Epithelial cell of esophagus (primary cell): ENCODE data around the gene AMFR.

Source experiments
- DNase-seq: peaks from one replicate; pipeline ENCODE4 v3.0.0; 2010; ENCODE audit warnings: low read depth
- H3K4me3 ChIP-seq: 2 replicates; pipeline ENCODE4 v1.5.1; 2011; ENCODE audit warnings: mild to moderate bottlenecking, low read length, control low read depth
- TF ChIP-seq, protein P1 (sequence below): IDR thresholded peaks from 2 replicates; pipeline ENCODE4 v1.5.1; 2011; ENCODE audit warnings: low read depth, mild to moderate bottlenecking, low read length, control low read depth, inconsistent platforms; ENCODE audit not compliant: insufficient read depth; ENCODE audit errors: missing control alignments

The AMFR gene

GRCh38 chr16:56462064-56462796, 36.9 kb upstream of the AMFR start:
- no peak overlapping the region for H3K4me3 ChIP-seq
- DNase-seq = no peak
- TF ChIP-seq, protein P1, sequence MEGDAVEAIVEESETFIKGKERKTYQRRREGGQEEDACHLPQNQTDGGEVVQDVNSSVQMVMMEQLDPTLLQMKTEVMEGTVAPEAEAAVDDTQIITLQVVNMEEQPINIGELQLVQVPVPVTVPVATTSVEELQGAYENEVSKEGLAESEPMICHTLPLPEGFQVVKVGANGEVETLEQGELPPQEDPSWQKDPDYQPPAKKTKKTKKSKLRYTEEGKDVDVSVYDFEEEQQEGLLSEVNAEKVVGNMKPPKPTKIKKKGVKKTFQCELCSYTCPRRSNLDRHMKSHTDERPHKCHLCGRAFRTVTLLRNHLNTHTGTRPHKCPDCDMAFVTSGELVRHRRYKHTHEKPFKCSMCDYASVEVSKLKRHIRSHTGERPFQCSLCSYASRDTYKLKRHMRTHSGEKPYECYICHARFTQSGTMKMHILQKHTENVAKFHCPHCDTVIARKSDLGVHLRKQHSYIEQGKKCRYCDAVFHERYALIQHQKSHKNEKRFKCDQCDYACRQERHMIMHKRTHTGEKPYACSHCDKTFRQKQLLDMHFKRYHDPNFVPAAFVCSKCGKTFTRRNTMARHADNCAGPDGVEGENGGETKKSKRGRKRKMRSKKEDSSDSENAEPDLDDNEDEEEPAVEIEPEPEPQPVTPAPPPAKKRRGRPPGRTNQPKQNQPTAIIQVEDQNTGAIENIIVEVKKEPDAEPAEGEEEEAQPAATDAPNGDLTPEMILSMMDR = no peak

- TF ChIP-seq, protein P1 = no peak
- no peak overlapping the region for H3K4me3 ChIP-seq
- no peak for DNase-seq
Observed at GRCh38 chr16:56460101-56460500, 34.8 kb upstream of the AMFR start.

- peak; percentile 24 for DNase-seq
- TF ChIP-seq, protein P1 = no peak
Observed at GRCh38 chr16:56457927-56458470, 32.7 kb upstream of the AMFR start.

DNA sequence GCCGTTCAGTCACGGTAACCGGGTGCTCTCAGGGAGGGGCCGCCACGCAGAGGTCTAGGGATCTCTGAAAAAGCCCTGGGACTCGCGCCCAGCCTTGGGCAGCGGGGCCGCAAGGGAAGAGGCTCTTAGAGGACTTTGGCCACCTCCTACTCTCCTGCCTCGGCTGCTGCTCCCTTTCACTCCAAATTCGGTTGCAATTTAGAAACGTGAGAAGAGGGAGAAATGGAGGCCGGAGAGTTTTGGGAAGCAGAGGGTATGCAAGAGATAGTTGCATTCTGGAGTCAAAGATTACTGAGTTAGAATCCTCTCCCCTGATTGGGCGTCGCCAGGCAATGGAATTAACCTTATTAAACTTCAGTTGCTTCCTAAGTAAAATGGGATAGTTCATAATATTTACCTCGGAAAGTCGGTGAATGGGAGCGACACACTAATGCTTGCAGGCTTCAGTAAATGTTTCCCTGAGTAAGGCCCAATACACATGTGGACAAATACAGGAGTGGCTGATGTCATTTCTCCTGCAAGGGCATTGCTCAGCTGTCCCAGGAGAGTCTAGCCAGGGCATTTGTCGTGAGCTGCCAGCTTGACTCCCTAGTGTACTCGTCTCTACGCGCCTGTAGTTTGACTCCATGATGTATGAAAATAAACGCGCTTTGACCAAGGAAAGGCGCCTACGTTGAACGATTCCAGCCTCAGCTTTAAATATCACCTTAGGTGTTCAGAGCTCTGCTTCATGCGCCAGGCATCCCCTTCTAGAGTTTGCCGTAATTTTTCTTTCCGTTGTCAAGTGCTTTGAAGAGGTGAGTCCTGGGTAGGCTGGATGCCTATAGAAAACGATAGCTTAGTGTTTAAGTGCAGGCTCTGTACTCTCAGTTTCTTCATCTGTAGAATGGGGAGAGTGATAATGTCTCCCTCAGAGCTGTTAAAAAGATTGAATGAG, 26.7 kb upstream of the AMFR start:
- TF ChIP-seq, protein P1 = no peak
- DNase-seq = peak; percentile 60
- H3K4me3 ChIP-seq = peak overlapping the region; percentile 88

More at GRCh38 chr16:56457927-56458470, 32.7 kb upstream of the AMFR start:
- no peak overlapping the region for H3K4me3 ChIP-seq

DNA sequence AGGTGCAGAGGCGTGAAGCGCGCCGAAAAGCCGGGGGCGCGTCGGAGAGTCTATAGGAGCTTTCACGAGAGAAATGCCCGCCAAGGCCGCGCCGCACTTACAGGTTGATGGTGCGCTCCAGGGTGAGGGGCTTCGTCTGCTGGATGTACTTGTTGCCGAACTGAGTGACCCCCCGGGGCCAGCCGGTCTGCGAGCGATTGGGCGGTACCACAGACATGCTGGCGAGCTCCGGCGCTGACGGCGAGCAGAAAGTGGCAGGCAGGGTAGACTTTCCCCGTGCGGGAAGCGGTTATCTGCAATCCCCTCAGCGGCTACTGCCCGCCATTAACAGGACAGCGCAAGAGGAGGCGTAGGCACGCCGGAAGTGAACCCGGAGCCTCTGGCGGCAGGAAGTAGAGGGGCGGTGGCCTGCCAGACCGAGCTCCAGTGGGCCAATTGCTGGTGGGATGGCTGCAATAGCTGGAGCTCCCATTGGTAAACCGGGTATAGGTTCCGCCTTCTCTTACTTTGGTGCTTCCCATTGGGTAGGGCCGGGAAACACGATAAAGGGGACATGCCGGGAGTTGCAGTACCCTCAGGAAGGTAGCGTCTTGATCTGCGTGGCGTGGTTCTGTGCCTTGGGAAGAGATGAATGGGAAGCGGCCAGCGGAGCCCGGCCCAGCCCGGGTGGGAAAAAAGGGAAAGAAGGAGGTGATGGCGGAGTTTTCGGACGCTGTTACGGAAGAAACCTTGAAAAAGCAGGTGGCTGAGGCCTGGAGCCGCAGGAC, 25.8 kb upstream of the AMFR start, which contains the start of the genes NUDT21 and OGFOD1:
NUDT21 (minus strand) TSS at position 347 of the 767 bp plus-strand sequence; CDS start at position 217, 130 bp downstream.
OGFOD1 (plus strand) TSS at position 569 of the 767 bp plus-strand sequence; CDS start at position 628, 59 bp downstream.
- peak within 1 kb of the TSS; percentile 88 for H3K4me3 ChIP-seq
- peak; percentile 99 for DNase-seq
- TF ChIP-seq, protein P1 = peak; percentile 7
